SK-N-SH treated with all-trans-retinoic acid at 6 μM for 48 hours (cell line): ENCODE data around the gene CNTN2.

ENCODE experiments used
- ATAC-seq: fragments of 200-7000 bp; cut with Tn5 transposase; 3 replicates; pipeline ENCODE4 v1.9.1; 2020; ENCODE audit warnings: mild to moderate bottlenecking, moderate library complexity
- BACH2 ChIP-seq: fragments of 250-450 bp; sonication (Bioruptor Pico); IDR thresholded peaks from 2 replicates; pipeline ENCODE4 v1.9.0; 2021; ENCODE audit warnings: mild to moderate bottlenecking, borderline replicate concordance
- CREB5 ChIP-seq: fragments of 250-450 bp; sonication (Bioruptor Pico); IDR thresholded peaks from 2 replicates; pipeline ENCODE4 v1.5.1; 2020; ENCODE audit warnings: low read depth, mild to moderate bottlenecking, moderate library complexity
- CSDC2 ChIP-seq: fragments of 250-450 bp; sonication (Bioruptor Pico); IDR thresholded peaks from 2 replicates; pipeline ENCODE4 v1.5.0; 2020; ENCODE audit warnings: mild to moderate bottlenecking, moderate library complexity
- CSRNP3 ChIP-seq: fragments of 250-450 bp; sonication (Bioruptor Pico); IDR thresholded peaks from 2 replicates; pipeline ENCODE4 v1.5.1; 2021; ENCODE audit warnings: mild to moderate bottlenecking, moderate library complexity
- ESRRG ChIP-seq: fragments of 250-450 bp; sonication (Bioruptor Pico); IDR thresholded peaks from 2 replicates; pipeline ENCODE4 v1.6.1; 2021; ENCODE audit warnings: mild to moderate bottlenecking
- GLIS3 ChIP-seq: fragments of 250-450 bp; sonication (Bioruptor Pico); IDR thresholded peaks from 2 replicates; pipeline ENCODE4 v1.5.0; 2020; ENCODE audit warnings: mild to moderate bottlenecking, moderate library complexity
- ISL1 ChIP-seq: fragments of 250-450 bp; sonication (Bioruptor Pico); IDR thresholded peaks from 2 replicates; pipeline ENCODE4 v2.1.2; 2022; ENCODE audit warnings: mild to moderate bottlenecking, moderate library complexity
- OSR1 ChIP-seq: fragments of 250-450 bp; sonication (Bioruptor Pico); IDR thresholded peaks from 2 replicates; pipeline ENCODE4 v1.8.0; 2022; ENCODE audit warnings: moderate library complexity, mild to moderate bottlenecking, inconsistent platforms
- PATZ1 ChIP-seq: fragments of 250-450 bp; sonication (Bioruptor Pico); IDR thresholded peaks from 2 replicates; pipeline ENCODE4 v1.8.0; 2020; ENCODE audit warnings: mild to moderate bottlenecking, moderate library complexity, borderline replicate concordance
- POU6F1 ChIP-seq: fragments of 250-450 bp; sonication (Bioruptor Pico); IDR thresholded peaks from 2 replicates; pipeline ENCODE4 v1.8.0; 2021; ENCODE audit warnings: low read depth, mild to moderate bottlenecking, moderate library complexity, borderline replicate concordance
- PPARA ChIP-seq: fragments of 250-450 bp; sonication (Bioruptor Pico); IDR thresholded peaks from 2 replicates; pipeline ENCODE4 v1.5.0; 2020; ENCODE audit warnings: mild to moderate bottlenecking, borderline replicate concordance
- RARB ChIP-seq: fragments of 250-450 bp; sonication (Bioruptor Pico); IDR thresholded peaks from 2 replicates; pipeline ENCODE4 v1.8.0; 2021; ENCODE audit warnings: mild to moderate bottlenecking, moderate library complexity
- SNAI2 ChIP-seq: fragments of 250-450 bp; sonication (Bioruptor Pico); IDR thresholded peaks from 2 replicates; pipeline ENCODE4 v1.5.0; 2020; ENCODE audit warnings: mild to moderate bottlenecking, moderate library complexity
- TCF4 ChIP-seq: fragments of 250-450 bp; sonication (Bioruptor Pico); IDR thresholded peaks from 2 replicates; pipeline ENCODE4 v1.8.0; 2021; ENCODE audit warnings: mild to moderate bottlenecking, moderate library complexity, borderline replicate concordance
- TOX ChIP-seq: fragments of 250-450 bp; sonication (Bioruptor Pico); IDR thresholded peaks from 2 replicates; pipeline ENCODE4 v1.8.0; 2021; ENCODE audit warnings: mild to moderate bottlenecking, moderate library complexity, borderline replicate concordance
- TSHZ2 ChIP-seq: fragments of 250-450 bp; sonication (Bioruptor Pico); IDR thresholded peaks from 2 replicates; pipeline ENCODE4 v1.5.0; 2020; ENCODE audit warnings: mild to moderate bottlenecking, moderate library complexity
- ZFP3 ChIP-seq: fragments of 250-450 bp; sonication (Bioruptor Pico); IDR thresholded peaks from 2 replicates; pipeline ENCODE4 v1.5.0; 2020; ENCODE audit warnings: mild to moderate bottlenecking, moderate library complexity
- ZFP30 ChIP-seq: fragments of 450-650 bp; formaldehyde crosslinking; IDR thresholded peaks from 2 replicates; pipeline ENCODE4 v1.5.0; 2022; ENCODE audit warnings: mild to moderate bottlenecking, moderate library complexity
- ZNF565 ChIP-seq: fragments of 450-650 bp; formaldehyde crosslinking; conservative IDR thresholded peaks from 2 replicates; pipeline ENCODE4 v1.5.0; 2020; ENCODE audit warnings: low read depth, mild to moderate bottlenecking, moderate library complexity
- ZNF70 ChIP-seq: fragments of 450-650 bp; formaldehyde crosslinking; IDR thresholded peaks from 2 replicates; pipeline ENCODE4 v1.5.0; 2020; ENCODE audit warnings: mild to moderate bottlenecking, moderate library complexity
- ZNF8 ChIP-seq: fragments of 450-650 bp; formaldehyde crosslinking; IDR thresholded peaks from 2 replicates; pipeline ENCODE4 v1.5.0; 2020; ENCODE audit warnings: mild to moderate bottlenecking, moderate library complexity

CNTN2 gene

GRCh38 chr1:205016584-205016983, 26.4 kb upstream of the CNTN2 start:
- TF ChIP-seq OSR1 (CRISPR knock-in tag) (no peak), BACH2 (no peak), ISL1 (CRISPR knock-in tag) (no peak), ZNF8 (CRISPR knock-in tag) (no peak)
- ATAC-seq, result no peak

GRCh38 chr1:205017001-205017400, 26.0 kb upstream of the CNTN2 start:
- no peak for ATAC-seq
- TF ChIP-seq ISL1 (CRISPR knock-in tag) (no peak), ZFP3 (CRISPR knock-in tag) (no peak), TCF4 (CRISPR knock-in tag) (no peak), PATZ1 (no peak), OSR1 (CRISPR knock-in tag) (no peak), BACH2 (no peak), GLIS3 (CRISPR knock-in tag) (no peak), ZNF565 (CRISPR knock-in tag) (no peak), TSHZ2 (no peak), CSDC2 (CRISPR knock-in tag) (no peak)

GRCh38 chr1:205017766-205018165, 25.2 kb upstream of the CNTN2 start:
- ATAC-seq, result no peak
- TF ChIP-seq CSDC2 (CRISPR knock-in tag), result no peak
- no peak for TF ChIP-seq ESRRG (CRISPR knock-in tag)

GRCh38 chr1:205018381-205018780, 24.6 kb upstream of the CNTN2 start:
- TF ChIP-seq ZNF70 (CRISPR knock-in tag) (no peak), ZFP3 (CRISPR knock-in tag) (no peak), ZFP30 (CRISPR knock-in tag) (no peak), POU6F1 (CRISPR knock-in tag) (no peak), CSRNP3 (no peak), TOX (CRISPR knock-in tag) (no peak), CSDC2 (CRISPR knock-in tag) (no peak), ZNF565 (CRISPR knock-in tag) (no peak), SNAI2 (CRISPR knock-in tag) (no peak), CREB5 (CRISPR knock-in tag) (no peak), ESRRG (CRISPR knock-in tag) (no peak), RARB (CRISPR knock-in tag) (no peak), TSHZ2 (no peak), PPARA (CRISPR knock-in tag) (no peak)
- ATAC-seq, result no peak
